GM19035 (cell line): ENCODE results near the gene CFAP20DC.
"Not testable (repeated sequence)": the region's sequence is repeated elsewhere in the genome, so short reads cannot be mapped to it uniquely, and the experiment has no call there.

Experiments used
- ATAC-seq: cut with Tn5 transposase; IDR thresholded peaks from one replicate; pipeline ENCODE4 v1.9.1; 2021; ENCODE audit not compliant: unreplicated experiment

CFAP20DC gene

DNA sequence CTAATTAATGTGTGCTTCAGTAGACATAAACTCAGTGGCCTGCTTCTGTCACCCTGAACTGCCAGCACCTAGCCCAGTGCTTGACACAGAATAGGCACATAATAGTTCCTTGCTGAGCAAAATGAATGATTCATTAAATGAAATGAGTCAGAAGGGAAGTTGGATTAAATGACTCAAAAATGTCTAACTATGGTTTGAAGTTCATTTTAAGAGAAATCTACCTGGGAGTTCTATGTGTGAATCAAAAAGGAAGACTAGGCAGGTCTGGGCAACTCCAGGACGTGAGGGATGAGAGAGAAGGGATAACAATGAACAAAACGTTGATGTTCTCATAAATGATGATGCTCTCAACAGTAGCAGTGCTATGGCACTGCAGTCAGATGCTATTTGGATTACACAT is 175.0 kb downstream of the CFAP20DC start:
- ATAC-seq: peak; percentile 80

DNA sequence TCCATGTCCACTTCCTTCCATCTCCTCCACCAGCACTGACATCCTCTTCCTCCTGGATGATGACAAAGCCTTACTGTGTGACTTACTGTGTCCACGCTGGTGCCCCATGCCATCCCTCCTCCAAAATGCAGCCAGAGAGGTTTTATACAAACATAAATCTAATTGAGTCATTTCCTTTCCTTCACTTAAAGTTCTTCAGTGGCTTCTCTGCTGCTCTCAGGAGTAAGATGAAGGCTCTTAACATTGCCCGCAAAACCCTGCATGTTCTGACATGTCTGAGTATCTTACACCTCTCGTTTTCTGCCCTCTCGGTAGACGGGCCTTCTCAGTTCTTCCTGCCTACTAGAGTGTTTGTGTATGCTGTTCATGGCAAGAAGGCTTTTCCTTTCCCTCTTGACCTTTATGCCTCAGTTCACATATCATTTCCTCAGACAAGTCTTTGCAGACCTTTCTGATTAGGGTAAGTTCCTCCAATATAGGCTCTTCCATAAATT is 175.5 kb downstream of the CFAP20DC start:
- ATAC-seq: peak; percentile 81

DNA sequence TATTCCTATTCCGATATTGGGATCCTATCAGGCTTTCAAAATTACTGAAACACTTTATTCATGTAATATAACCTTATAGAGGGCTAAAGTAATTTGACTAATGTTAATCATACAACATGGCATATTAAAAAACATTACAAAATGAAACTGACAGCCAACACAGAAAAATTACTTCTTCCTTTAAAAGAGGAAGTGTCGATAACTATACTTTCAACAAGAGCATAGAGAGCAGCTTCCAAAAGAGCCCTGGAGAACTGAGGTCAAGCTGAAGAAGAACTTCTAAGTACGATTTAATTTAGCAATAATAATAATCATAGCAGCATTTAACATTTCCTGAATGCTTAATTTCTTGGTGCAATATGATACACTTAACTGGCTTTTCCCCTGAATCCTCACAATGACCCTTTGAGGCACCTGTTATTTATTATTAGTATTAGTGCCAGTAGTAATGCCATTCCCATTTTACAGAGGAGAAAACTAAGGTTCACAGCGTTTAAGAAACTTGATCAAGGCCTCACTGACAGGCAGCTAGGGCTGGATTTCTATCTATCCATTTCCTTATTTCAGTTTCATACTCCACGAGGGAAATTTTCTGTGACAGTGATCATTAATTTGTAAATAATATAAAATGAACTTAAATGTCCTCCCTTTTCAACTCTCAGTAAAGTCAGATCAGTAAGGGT is 181.6 kb downstream of the CFAP20DC start:
- ATAC-seq: peak; percentile 64

DNA sequence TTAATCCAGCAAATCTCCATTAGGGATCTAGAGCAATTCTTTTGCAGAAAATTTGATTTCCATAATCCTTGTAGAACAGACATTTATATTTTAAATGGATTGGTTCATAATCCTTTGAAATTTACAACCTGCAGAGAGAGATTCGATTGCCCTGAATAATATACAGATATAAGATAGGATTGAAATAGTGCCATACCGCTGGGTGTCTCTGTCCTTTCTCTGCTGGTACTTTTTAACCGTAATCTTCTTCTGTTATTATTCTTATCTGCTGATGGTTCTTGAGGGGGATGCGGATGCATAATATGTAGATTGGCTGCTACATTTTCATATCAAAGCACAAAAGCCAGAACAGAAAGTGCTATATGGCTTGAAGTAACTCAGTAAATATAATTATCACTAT is 182.2 kb downstream of the CFAP20DC start:
- ATAC-seq: peak; percentile 21

DNA sequence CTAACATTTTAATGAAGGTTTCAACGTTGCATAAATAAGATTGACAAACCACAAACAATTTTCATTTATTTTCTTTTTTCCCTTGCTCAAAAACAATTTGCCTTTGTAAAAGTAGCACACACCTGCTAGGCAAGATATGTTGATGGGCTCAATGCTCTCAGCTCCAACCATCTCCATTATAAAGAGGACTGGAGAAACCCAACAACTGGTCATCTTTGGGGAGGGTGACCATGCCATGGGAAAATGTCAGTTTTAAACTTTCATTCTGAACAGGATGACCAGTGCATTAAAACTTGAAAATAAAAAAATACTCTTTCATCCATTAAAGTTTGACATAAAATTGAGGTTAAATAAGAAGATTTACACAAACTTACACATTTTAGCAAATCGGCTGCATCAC is 183.7 kb downstream of the CFAP20DC start:
- no peak for ATAC-seq

DNA sequence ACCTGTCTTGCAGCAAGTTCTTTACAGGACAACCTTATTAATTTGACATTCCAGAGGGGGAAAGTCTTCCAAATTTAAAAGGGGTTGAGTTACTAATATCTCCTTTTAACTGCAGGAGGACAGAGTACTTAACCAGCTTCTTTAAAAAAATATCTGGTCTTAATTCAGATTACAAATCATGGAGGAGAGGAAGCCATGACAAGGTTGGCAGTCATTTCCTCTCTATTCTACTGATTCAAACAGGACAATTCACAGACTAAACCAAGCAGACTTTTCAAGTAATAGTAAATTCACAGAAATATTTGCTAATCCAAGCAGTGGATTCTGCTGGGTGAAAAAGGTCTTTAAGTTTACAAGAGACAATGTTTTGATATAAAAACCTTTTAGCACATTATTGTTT is 185.3 kb downstream of the CFAP20DC start:
- no peak for ATAC-seq

DNA sequence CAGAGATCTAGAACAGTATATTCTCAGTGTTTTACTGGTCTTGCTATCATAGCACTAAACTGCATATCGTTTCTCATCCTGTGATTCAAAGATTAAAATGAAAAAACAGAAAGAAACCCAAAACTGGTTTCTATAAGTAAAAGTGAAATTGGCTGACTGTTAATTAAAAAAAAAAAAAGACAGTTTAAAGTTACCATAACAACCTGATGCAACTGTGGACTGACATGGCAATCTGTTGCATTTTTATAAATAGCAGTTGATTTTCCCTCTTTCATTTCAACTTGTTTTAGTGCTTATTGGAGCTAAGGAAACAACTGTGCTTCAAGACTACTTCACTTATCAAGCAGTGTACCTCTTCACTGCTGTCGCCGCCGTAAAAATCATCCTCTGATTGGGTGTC is 186.6 kb downstream of the CFAP20DC start:
- ATAC-seq: no peak

DNA sequence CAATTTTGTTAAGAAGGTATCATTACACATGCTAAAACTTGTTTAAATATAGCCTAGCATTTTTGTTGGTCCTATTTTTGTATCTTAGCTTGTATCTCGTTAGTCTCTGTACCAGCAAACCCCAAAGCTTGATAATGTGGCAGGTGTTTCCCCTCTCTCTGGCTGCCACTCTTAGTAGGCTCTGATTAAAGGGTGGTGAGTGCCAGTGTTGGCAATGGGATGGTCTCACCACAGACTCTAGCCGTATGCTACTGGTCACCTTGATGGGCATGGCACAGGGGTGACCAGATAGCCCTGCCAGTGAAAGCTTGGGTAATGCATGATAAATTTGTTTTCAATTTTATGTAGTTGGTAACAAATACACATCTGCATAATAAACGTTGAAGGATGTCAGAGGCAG is 188.3 kb downstream of the CFAP20DC start:
- no peak for ATAC-seq

DNA sequence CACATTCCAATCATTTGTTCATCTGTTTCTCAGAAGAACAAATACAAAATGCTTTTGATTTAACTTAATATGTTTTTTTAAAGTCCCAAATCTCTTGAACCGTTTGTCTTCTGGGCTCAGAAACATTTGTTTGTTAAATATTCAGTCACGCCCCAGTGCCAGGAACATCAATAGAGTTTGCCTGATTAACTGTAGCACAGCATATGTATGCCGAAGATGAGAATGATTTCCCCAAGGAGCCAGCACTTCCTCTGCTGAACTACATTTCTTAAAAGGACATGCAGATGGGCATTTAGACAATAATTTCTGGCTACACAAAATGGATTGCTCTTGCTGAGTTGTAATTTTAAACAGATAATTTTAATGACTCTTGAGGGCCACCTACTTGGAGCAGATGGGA is 191.7 kb downstream of the CFAP20DC start:
- ATAC-seq: no peak

DNA sequence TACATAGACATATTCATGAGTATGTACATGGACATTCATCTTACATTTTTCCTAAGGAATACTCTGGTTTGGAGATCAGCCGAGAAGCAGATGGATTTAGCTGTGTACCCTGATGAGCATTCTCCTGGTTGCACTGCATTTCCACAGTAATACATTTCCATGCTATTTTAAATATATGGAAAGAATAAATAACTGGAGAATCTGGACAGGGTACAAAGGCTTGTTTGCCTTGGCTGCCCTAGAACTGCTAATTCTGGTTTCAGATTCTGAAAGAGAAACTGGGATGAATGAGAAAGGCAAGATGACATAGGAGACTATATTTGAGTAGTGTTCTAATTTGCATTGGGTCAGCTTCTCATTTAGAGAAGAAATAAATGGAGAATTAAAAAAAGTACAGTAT is 192.4 kb downstream of the CFAP20DC start:
- no peak for ATAC-seq

DNA sequence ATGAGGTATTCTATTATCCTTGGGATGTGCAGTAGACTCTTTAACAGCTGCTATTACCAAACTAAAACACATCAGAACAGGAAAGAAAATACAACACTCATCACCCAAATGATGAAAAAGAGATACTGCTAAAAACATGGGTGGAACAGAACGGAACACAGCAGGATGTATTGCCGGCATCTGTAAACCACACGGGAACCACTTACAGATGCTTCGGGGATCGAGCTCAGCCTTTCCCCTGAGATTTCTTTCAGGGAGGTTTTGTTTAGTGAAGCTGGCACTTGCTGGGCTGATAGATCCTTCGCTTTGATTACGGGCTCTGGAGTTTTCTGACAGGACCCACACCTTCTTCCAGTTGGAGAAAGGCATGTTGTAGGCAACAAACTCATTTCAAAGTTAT is 201.0 kb downstream of the CFAP20DC start:
- no peak for ATAC-seq

DNA sequence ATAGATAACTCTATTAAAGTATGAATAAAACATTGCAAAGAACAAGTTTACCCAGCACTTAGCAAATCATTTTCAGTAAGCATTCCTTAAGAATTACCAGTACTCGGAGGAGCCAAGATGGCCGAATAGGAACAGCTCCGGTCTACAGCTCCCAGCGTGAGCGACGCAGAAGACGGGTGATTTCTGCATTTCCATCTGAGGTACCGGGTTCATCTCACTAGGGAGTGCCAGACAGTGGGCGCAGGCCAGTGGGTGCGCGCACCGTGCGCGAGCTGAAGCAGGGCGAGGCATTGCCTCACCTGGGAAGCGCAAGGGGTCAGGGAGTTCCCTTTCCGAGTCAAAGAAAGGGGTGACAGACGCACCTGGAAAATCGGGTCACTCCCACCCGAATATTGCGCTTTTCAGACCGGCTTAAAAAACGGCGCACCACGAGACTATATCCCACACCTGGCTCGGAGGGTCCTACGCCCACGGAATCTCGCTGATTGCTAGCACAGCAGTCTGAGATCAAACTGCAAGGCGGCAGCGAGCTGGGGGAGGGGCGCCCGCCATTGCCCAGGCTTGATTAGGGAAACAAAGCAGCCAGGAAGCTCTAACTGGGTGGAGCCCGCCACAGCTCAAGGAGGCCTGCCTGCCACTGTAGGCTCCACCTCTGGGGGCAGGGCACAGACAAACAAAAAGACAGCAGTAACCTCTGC is 207.6 kb downstream of the CFAP20DC start:
- not testable (repeated sequence) for ATAC-seq

DNA sequence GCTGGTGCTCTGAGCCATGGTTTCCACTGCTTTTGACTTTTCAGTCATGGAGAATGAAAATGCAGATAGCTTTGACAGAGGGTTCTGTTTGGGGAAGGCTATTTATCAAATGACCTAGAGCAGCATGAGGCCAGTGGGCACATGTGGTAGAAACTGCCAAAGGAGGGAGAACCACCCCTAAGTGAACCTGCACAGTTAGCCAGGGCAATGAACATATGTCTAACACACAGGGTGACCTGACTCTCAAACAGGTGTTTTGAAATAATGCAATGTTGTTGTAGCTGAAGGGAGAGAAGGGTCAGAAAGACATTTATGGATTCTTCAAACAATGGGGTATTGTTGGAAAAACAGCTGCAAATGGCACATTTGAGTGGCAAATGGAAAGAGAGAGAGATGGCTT is 208.9 kb downstream of the CFAP20DC start:
- ATAC-seq: no peak

DNA sequence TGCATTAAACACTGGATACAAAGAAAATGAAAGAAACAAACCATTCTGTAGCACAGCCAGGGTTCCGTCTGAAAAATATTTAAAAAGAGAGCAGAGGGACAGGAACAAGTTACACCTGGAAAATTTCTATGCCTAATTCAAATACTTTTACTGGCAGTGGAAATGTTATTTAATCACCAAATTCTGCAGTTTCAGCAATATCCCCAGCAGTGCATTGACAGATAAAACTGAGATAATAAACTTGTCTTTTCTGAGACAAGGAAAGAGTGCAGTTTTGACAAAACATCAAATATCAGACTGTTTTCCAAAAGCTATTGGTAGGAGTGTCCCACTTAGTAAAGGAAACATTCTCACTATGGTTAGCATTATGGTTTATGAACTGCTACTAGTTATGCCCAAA is 209.9 kb downstream of the CFAP20DC start:
- no peak for ATAC-seq

DNA sequence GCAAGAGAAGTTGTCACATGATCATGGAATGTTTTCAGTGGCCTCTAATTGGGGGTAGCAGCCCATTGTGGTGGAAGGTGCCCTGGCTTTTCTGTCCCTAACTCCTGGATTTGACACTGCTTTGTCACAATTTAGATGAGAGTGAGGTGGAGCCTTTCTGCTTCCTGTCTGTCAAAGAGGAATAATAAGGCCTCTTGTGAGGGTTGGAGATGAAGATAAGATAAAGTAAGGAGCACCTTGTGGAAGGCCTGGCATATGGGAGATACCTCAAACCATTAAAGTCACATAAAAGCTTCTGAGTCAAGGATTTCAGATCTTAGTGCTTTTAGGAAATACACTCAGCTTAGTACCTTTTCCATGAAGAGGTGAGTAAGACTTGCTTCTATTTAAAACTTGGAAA is 210.6 kb downstream of the CFAP20DC start:
- ATAC-seq: no peak

DNA sequence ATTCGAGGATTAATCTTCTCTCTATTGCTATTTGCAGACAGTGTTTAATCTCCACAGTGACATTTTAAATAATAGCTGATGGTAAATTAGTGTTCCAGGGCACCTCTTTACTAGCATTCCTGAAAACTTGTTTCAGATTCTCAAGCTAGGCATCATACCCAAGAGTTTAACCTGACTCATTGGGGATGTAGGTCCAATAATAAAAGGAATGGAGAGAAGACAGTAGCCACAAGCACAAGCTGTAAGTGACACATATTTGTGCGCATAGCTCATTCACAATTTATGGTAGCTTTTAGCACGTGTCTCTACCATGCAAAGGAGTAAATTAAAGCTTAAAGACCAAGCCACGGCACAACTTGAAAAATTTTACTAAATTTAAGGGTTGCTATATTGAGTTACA is 212.0 kb downstream of the CFAP20DC start:
- ATAC-seq: no peak

DNA sequence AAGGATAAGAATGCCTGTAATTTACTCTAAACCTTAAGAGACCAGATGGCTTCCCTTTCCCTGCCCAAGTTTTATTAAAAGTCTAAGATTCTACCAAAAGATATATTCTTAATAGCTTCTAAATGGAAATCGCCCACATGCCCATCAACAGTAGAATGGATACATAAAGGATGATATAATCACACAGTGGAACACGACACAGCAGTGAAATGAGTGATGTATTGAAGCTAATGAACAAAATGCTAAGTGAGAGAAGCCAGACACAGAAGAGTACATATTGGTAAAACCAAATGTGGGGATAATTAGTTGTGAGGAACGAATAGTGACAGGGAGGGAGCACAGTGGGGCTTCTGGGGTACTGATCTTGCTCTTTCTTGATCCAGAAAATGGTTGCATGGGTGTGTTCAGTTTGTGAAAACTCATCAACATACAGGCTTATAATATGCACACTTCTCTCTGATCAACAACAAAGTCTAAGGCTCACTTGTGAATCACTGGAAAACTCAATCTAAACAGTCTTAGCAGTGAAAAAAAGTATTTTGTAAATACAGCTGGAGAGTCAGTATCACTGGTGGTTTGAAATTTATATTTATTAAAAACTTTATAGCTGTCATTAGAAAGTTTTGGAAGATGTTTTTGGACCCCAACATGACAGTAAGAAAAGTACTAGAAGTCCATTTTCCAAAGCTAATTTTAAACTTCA is 212.5 kb downstream of the CFAP20DC start:
- ATAC-seq: no peak

DNA sequence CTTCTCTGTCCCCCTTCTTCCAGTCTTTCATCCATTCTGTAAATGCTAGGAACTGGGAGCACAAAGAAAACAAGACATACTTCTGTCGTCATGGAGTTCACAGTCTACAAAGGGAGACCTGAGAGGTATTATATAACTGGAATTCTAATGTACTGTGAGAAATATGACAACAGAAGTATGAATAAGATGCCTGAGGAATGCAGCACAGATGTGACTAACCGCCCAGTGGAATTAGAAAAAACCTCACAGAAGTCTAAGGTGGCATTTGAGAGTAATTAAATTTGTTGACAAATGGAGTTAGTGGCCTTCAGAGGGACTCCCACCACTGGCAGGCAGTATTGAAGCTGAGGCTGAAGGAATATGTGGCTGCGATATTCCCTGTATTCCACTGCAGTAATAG is 214.7 kb downstream of the CFAP20DC start:
- ATAC-seq: no peak

DNA sequence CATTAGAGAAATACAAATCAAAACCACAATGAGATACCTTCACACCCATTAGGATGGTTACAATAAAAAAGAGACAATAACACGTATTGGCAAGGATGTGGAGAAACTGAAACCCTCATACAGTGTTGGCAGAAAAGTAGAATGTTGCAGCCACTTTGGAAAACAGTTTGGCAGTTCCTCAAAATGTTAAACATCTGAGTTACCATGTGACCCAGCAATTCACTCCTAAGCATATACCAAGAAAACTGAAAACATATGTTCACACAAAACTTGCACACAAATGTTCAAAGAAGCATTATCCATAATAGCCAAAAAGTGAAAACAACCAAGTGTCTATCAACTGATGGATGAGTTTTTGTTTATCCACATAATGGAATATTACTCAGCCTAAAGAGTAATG is 216.3 kb downstream of the CFAP20DC start:
- ATAC-seq: no peak

DNA sequence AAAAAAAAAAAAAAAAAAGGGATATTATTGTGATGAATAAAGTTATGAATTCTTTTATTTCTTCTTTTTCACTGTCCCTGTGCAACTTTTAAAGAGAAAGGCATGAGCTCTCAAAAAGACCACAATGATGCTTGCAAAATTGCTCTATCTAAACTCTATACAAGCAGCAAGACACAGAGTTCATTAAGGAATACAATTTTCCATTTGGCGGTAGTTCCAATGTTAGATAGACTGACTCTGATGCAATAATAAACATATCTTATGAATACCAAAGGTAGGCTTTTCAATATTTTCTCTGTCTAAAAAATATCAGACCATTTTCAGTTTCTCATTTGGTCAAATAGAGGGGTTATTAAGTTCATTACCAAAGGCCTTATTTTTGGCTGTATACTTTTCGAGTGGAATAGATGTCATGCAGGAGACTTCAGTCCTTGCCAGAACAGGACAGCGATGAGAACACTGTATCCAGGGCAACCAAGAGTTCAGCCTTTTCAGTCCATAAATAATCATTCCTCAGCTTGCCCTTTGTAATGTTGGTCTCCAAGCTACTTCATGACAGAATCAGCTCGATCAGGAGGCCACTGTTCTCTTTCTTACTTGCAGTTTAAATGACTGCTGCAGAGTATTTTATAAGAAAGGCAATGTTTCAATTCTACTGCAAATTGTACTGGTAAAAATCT is 220.4 kb downstream of the CFAP20DC start:
- no peak for ATAC-seq

DNA sequence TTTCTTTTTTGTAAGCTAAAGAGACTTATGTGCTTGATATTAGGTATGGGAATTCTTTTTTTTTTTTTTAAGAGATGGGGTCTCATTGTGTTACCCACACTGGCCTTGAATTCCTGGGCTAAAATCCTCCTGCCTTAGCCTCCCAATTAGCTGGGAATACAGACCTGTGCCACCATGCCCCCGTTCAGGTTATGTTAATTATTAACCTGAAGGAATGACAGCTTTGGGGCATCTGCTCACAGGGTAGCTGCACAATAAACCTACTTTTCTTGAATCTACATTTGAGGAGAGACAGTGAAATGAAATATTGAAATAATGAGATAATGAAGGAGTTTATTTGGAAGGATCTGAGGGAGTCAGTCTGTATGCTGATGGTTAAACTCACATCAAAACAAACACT is 225.0 kb downstream of the CFAP20DC start:
- ATAC-seq: no peak

DNA sequence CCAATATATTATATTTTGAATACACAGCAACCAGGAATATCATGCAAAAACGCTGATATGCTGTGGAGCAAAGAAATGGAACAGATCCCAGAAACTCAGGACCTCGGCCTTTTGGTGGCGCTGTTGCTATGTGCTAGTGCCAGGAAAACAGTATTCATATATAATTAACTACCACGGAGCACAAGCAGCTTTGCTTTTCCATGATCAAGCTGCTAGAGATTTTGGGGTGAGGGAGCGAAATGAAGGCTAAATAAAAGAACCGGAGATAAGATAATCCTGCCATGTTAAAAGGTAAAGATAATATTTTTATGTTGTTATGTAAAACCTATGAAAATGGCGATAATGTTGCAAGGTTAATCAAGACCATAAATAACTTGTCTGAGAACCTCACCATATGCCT is 225.5 kb downstream of the CFAP20DC start:
- ATAC-seq: no peak
